GM19035 (cell line): ENCODE measurements around the gene PLEKHJ1.
"Not testable (repeated sequence)": the region's sequence is repeated elsewhere in the genome, so short reads cannot be mapped to it uniquely, and the experiment has no call there.

Experiments used
- ATAC-seq: cut with Tn5 transposase; IDR thresholded peaks from one replicate; pipeline ENCODE4 v1.9.1; 2021; ENCODE audit not compliant: unreplicated experiment

PLEKHJ1 gene

GRCh38 chr19:2236314-2237050, at the start of gene PLEKHJ1, which contains the start of gene SF3A2:
Gene PLEKHJ1 (minus strand): TSS chr19:2236329. CDS start chr19:2236248, 81 bp downstream.
Gene SF3A2 (plus strand): TSS chr19:2236824. CDS start chr19:2243419, 6,595 bp downstream.
- ATAC-seq, result peak; percentile 70

DNA sequence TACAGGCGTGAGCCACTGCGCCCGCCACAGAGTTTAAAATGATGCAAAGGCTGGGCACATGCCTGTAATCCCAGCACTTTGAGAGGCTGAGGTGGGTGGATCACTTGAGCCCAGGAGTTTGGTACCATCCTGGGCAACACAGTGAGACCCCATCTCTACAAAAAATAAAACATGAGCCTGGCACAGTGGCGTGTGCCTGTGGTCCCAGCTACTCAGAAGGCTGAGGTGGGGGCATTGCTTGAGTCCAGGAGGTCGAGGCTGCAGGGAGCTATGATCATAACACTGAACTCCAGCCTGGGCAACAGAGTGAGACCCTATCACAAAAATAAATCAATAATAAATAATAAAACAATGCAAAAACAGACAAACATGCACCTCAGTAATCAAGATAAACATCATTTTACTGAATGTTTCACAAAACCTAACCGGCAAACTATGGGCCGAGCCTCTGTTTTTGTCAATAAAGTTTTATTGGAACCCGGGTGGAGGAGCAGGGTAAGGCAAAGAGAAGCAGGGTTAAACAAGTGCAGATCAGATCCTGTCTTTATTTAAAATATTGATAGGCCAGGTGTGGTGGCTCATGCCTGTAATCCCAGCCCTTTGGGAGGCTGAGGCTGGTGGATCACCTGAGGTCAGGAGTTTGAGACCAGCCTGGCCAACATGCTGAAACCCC, 47.8 kb upstream of the PLEKHJ1 start:
- ATAC-seq, result no peak

- no peak for ATAC-seq
Measured at GRCh38 chr19:2282862-2283237, 46.7 kb upstream of the PLEKHJ1 start.

DNA sequence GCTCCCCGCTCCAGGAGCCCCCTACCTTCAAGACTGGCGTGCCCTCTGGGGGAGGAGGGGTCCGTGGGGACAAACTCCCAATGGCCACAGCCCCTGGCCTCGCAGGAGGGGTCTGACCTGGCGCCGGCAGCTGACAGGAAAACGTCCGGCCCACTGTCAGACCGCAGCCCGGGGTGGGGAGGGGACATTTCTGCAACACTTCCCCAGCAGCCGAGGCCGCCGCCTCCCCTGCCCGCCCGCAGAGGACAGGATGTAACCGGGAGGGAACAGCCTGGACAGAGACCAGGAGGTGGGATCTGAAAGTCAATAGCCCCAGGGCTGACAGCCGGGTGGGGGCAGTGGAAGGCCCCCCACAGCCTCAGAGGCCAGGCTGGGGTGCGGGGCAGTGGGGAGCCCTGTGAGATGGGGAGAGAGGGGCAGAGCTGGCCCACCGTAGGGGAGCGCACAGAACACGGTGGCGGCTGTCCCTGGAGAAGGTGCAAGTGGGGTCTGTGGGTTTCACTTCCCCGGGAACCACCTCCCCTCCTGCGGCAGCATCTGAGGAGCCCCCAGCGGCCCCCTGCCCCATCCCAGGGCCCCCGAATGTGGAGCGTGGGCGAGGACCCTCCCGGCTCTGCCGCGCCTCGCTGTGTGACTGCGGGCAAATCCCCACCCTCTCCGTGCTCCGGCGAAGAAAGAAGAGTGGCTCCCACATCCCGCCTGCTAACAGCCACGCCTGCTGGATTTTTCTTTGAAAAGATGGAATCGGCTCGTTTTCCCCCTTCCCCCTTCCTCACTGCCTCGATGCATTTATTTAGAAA, 46.1 kb upstream of the PLEKHJ1 start, which contains the start of gene PEAK3:
Gene PEAK3, minus strand, starts transcription at position 114 of the 800 bp plus-strand sequence. CDS start 1,244 bp downstream, outside the sequence.
- ATAC-seq, result no peak

GRCh38 chr19:2281265-2282061, 45.3 kb upstream of the PLEKHJ1 start:
- not testable (repeated sequence) for ATAC-seq

- ATAC-seq, result no peak
Measured at GRCh38 chr19:2280633-2281264, 44.6 kb upstream of the PLEKHJ1 start.

DNA sequence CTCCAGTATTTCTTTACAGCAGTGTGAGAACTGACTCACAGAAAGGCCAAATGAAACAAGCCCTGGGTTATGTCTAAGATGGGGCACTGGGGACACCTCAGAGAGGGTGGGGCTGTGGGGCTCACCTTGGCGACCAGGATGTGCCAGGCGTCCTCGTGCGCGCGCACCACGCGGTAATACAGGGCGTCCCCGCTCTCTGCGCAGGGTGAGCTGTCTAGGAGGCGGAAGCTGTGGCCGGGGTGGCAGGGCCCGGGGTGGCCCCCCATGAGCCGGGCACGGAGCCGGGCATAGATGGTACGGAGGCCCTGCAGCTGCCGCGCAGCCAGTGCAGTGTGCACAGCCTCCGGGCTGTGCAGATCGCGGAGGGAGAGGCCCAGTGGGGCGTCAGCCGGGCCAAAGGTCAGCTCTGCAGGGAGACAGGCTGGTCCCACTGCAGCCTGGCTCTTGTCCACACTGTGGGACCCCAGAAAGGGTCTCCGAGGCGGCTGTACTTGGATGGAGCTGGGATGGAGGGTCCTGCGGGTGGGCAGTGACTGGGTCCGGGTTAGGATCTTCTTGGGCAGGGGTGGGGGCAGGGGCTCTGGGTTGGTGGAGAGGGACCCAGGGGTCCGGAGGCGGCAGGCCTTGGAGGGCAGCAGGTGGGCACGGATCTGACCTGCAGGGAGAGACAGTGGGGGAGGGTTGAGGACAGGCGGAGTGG, 42.5 kb upstream of the PLEKHJ1 start:
- no peak for ATAC-seq

DNA sequence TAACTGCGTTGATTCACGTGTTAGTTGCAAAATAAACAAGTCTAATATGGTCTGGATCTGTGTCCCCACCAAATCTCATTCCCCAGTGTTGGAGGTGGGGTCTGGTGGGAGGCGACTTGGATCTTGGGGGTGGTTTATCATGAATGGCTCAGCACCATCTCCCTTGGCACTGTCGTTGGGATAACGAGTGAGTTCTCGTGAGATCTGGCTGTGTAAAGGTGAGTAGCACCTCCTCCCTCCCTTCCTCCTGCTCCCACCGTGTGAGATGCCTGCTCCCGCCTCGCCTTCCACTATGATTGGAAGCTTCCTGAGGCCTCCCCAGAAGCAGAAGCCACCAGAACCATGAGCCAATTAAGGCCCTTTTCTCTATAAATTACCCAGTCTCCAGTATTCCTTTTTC, 41.0 kb upstream of the PLEKHJ1 start:
- no peak for ATAC-seq

- no peak for ATAC-seq
Measured at GRCh38 chr19:2276429-2276986, 40.4 kb upstream of the PLEKHJ1 start.

- no peak for ATAC-seq
Measured at GRCh38 chr19:2275588-2276428, 39.7 kb upstream of the PLEKHJ1 start.

GRCh38 chr19:2274931-2275535, 38.9 kb upstream of the PLEKHJ1 start:
- no peak for ATAC-seq

- no peak for ATAC-seq
Measured at GRCh38 chr19:2274185-2274711, 38.1 kb upstream of the PLEKHJ1 start.

GRCh38 chr19:2273356-2274184, 37.4 kb upstream of the PLEKHJ1 start:
- ATAC-seq, result peak; percentile 25

GRCh38 chr19:2271234-2272103, 35.3 kb upstream of the PLEKHJ1 start:
- no peak for ATAC-seq

DNA sequence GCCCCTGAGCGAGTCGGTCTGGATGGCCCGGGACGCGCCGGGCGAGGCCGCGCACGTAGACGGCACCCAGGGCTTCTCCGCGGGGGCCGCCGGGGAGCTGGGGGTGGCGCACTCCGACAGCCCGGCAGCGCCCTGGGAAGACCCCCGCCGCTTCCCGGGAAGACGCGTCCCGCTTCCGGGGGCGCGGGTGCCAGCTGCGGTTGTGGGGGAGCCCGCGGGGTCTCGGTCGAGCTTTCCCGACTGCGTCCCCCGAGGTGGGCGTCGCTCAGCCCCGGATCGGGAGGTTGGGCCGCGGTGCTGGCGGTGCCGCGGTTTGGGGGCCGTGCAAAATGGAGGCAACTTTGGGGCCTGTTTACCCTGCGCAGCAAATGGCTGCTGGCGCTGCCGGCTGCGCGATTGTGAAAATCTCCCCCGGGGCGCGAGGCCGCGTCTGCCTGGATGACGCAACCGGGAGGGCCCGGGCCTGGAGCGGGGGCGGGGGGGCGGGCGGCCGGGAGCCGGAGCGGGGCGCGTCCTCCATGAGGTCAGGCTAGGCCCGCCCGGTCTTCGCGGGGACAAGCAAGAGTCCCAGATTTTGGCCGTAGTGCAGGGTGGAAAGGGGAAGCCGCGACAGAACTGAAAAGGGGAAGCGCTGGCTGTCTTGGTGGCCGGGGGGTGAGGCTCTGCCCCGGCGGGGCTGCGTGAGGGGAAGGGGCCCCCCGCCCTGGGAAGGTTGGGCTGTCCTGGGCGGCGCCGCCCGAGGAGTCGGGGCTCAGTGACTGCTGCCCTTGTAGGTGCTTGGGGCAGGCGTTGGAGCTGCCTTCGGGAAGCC, 34.5 kb upstream of the PLEKHJ1 start:
- no peak for ATAC-seq
